Neural cell (in vitro differentiated cells): ENCODE measurements around the gene NHEJ1. TPM values are rescaled to one million over a fixed set of nuclear protein-coding genes. Genes with fewer than 3 reads are reported as not detected.

ENCODE experiments used
- H2AFZ ChIP-seq: fragments of 200-600, 300-800 bp; sonication (generic), shearing (Covaris generic); 2 replicates; pipeline ENCODE4 v1.6.0; 2014; ENCODE audit warnings: low read depth, mild to moderate bottlenecking, antibody characterized with exemption, low read length, moderate library complexity
- H3F3A ChIP-seq: fragments of 200-600 bp; shearing (Covaris generic); 2 replicates; pipeline ENCODE4 v1.6.1; 2016; ENCODE audit warnings: mild to moderate bottlenecking, moderate library complexity, mixed read lengths, antibody characterized with exemption, low read length; ENCODE audit not compliant: insufficient read depth, poor library complexity, severe bottlenecking
- H3K27ac ChIP-seq: fragments of 200-600, 300-800 bp; sonication (generic), shearing (Covaris generic); 2 replicates; pipeline ENCODE4 v1.5.1; 2014; ENCODE audit warnings: mild to moderate bottlenecking, low read length, moderate library complexity
- H3K27me3 ChIP-seq: fragments of 300-800, 200-600 bp; sonication (generic), shearing (Covaris generic); 2 replicates; pipeline ENCODE4 v1.6.0; 2014; ENCODE audit warnings: mild to moderate bottlenecking, low read depth, low read length, moderate library complexity; ENCODE audit not compliant: insufficient read depth
- H3K36me3 ChIP-seq: fragments of 300-800, 200-600 bp; sonication (generic), shearing (Covaris generic); 2 replicates; pipeline ENCODE4 v1.5.1; 2014; ENCODE audit warnings: mild to moderate bottlenecking, antibody characterized with exemption, low read length, moderate library complexity; ENCODE audit not compliant: insufficient read depth
- H3K4me2 ChIP-seq: fragments of 300-800, 200-600 bp; sonication (generic), shearing (Covaris generic); 2 replicates; pipeline ENCODE4 v1.6.0; 2014; ENCODE audit warnings: mild to moderate bottlenecking, low read length
- H3K4me3 ChIP-seq: fragments of 300-800, 200-600 bp; sonication (generic), shearing (Covaris generic); 2 replicates; pipeline ENCODE4 v1.5.1; 2014; ENCODE audit warnings: mild to moderate bottlenecking, low read length, moderate library complexity
- H3K79me2 ChIP-seq: fragments of 200-600 bp; shearing (Covaris generic); replicated peaks from 2 replicates; pipeline ENCODE4 v1.6.0; 2014; ENCODE audit warnings: mild to moderate bottlenecking, low read length, moderate library complexity; ENCODE audit not compliant: insufficient read depth
- H3K9ac ChIP-seq: fragments of 300-800, 200-600 bp; sonication (generic), shearing (Covaris generic); 2 replicates; pipeline ENCODE4 v1.6.1; 2016; ENCODE audit warnings: mild to moderate bottlenecking, low read length, mixed read lengths
- H3K9me2 ChIP-seq: fragments of 200-600 bp; shearing (Covaris generic); 2 replicates; pipeline ENCODE4 v1.6.1; 2016; ENCODE audit warnings: mild to moderate bottlenecking, low read length, mixed read lengths; ENCODE audit not compliant: insufficient read depth
- H3K9me3 ChIP-seq: fragments of 200-600, 300-800 bp; sonication (generic), shearing (Covaris generic); 2 replicates; pipeline ENCODE4 v1.6.1; 2016; ENCODE audit warnings: mild to moderate bottlenecking, mixed run types, low read length, moderate library complexity, mixed read lengths
- H4K20me1 ChIP-seq: fragments of 200-600 bp; shearing (Covaris generic); 2 replicates; pipeline ENCODE4 v1.6.1; 2016; ENCODE audit warnings: mild to moderate bottlenecking, mixed run types; ENCODE audit not compliant: insufficient read depth
- CTCF ChIP-seq: fragments of 450-650 bp; IDR thresholded peaks from 2 replicates; pipeline ENCODE4 v1.5.1; 2014; ENCODE audit warnings: antibody characterized with exemption, mild to moderate bottlenecking, moderate library complexity; ENCODE audit not compliant: poor library complexity, severe bottlenecking
- EP300 ChIP-seq: fragments of 450-650 bp; conservative IDR thresholded peaks from 2 replicates; pipeline ENCODE4 v1.6.1; 2014; ENCODE audit warnings: antibody characterized with exemption, mild to moderate bottlenecking, moderate library complexity; ENCODE audit not compliant: poor library complexity, severe bottlenecking
- EZH2 ChIP-seq: fragments of 200-600, 300-800 bp; shearing (Covaris generic), sonication (generic); IDR thresholded peaks from 2 replicates; pipeline ENCODE4 v1.6.1; 2014; ENCODE audit warnings: antibody characterized with exemption, low read length, borderline replicate concordance, mild to moderate bottlenecking; ENCODE audit not compliant: insufficient read depth, poor library complexity, severe bottlenecking
- MXI1 ChIP-seq: fragments of 450-650 bp; conservative IDR thresholded peaks from 2 replicates; pipeline ENCODE4 v1.6.1; 2014; ENCODE audit warnings: antibody characterized with exemption, mild to moderate bottlenecking; ENCODE audit not compliant: poor library complexity, severe bottlenecking
- POLR2AphosphoS5 ChIP-seq: IDR thresholded peaks from 2 replicates; pipeline ENCODE4 v1.6.1; 2012
- RAD21 ChIP-seq: fragments of 450-650 bp; conservative IDR thresholded peaks from 2 replicates; pipeline ENCODE4 v1.6.1; 2014; ENCODE audit warnings: antibody characterized with exemption, mild to moderate bottlenecking, moderate library complexity
- REST ChIP-seq: IDR thresholded peaks from 2 replicates; pipeline ENCODE4 v1.6.1; 2012; ENCODE audit warnings: borderline replicate concordance
- SMC3 ChIP-seq: fragments of 450-650 bp; conservative IDR thresholded peaks from 2 replicates; pipeline ENCODE4 v1.6.1; 2014; ENCODE audit warnings: antibody characterized with exemption, mild to moderate bottlenecking, moderate library complexity; ENCODE audit not compliant: poor library complexity
- TAF1 ChIP-seq: IDR thresholded peaks from 2 replicates; pipeline ENCODE4 v1.6.1; 2012; ENCODE audit warnings: low read depth
- polyA plus RNA-seq: library from polyadenylated mRNA; depleted of rRNA; stranded (reverse); fragments of >200 nt; gene quantifications from 2 replicates; pipeline ENCODE4 v1.2.3, GENCODE V29; 2014

NHEJ1 gene
- polyA plus RNA-seq, 1 donor from 2014 or later = 12.7 TPM

- H3K27me3 ChIP-seq = no peaks in the 10 kb centered on the region
- no peaks in the 10 kb centered on the region for H3K36me3 ChIP-seq
- H3K4me2 ChIP-seq = no peak overlapping the region
- H2AFZ ChIP-seq = no peak overlapping the region
- H3K4me3 ChIP-seq = no peak overlapping the region
- TF ChIP-seq MXI1 (no peak), CTCF (peak; percentile 95), SMC3 (peak; percentile 90), POLR2AphosphoS5 (no peak), TAF1 (no peak), EP300 (no peak), RAD21 (peak; percentile 85), REST (no peak), EZH2 (no peak)
- no peaks in the 10 kb centered on the region for H3F3A ChIP-seq
- no peak overlapping the region for H3K27ac ChIP-seq
- no peaks in the 10 kb centered on the region for H3K9me2 ChIP-seq
- H4K20me1 ChIP-seq = no peaks in the 10 kb centered on the region
- no peaks in the 10 kb centered on the region for H3K9me3 ChIP-seq
- H3K9ac ChIP-seq = no peak overlapping the region
- no peaks in the 10 kb centered on the region for H3K79me2 ChIP-seq
Measured at GRCh38 chr2:219029829-219030165, 130.8 kb downstream of the NHEJ1 start.

- H3K36me3 ChIP-seq = no peaks in the 10 kb centered on the region
- H3K79me2 ChIP-seq = no peaks in the 10 kb centered on the region
- H3K27me3 ChIP-seq = no peaks in the 10 kb centered on the region
- no peaks in the 10 kb centered on the region for H3K9me3 ChIP-seq
- H3K4me3 ChIP-seq = no peak overlapping the region
- no peaks in the 10 kb centered on the region for H3F3A ChIP-seq
- no peak for TF ChIP-seq SMC3
- TF ChIP-seq MXI1 = no peak
- no peak for TF ChIP-seq REST
- H3K9ac ChIP-seq = no peak overlapping the region
- H2AFZ ChIP-seq = no peak overlapping the region
- no peak overlapping the region for H3K27ac ChIP-seq
- no peaks in the 10 kb centered on the region for H4K20me1 ChIP-seq
- no peak overlapping the region for H3K4me2 ChIP-seq
- no peaks in the 10 kb centered on the region for H3K9me2 ChIP-seq
Measured at GRCh38 chr2:219028996-219029828, 131.4 kb downstream of the NHEJ1 start.
